ENCODE data around the gene CCDC40. TPM values are rescaled to one million over a fixed set of nuclear protein-coding genes. Genes with fewer than 3 reads are reported as not detected.

The CCDC40 gene
- total and polyA plus RNA-seq, 10 of the 15 experiments (the other 5 are each of a cell fraction or from before 2014, with no cell fraction given) = 0.06 to 0.10 TPM; not detected in 8

- ATAC-seq (no peak), DNase-seq (ENCODE audit: low read depth, low spot score) (no peak), FAIRE-seq (no peak)
- in situ Hi-C loops (cut with MboI) = no loop called here
- intact Hi-C loops (cut with micrococcal nuclease; ENCODE audit: unreplicated experiment) = no loop called here
- Histone ChIP-seq H3K9me3 (replicated peaks; ENCODE audit: control insufficient read depth, insufficient read depth, low read length) (no peaks in the 10 kb centered on the region; the same call in 2 of the 3 replicates), H3K36me3 (ENCODE audit: control insufficient read depth in 2 of 2, insufficient read depth in 2 of 2, low read length in 1 of 2) (no peaks in the 10 kb centered on the region), H3K79me2 (ENCODE audit: control insufficient read depth, insufficient read depth, low read length) (no peaks in the 10 kb centered on the region), H3K9ac (ENCODE audit: control insufficient read depth, insufficient read depth, low read length) (no peak overlapping the region), H2AFZ (ENCODE audit: control insufficient read depth, low read depth, low read length) (no peak overlapping the region), H3K27me3 (replicated peaks in 1 of 2; ENCODE audit: control insufficient read depth in 2 of 2, insufficient read depth in 2 of 2, low read length in 1 of 2) (no peaks in the 10 kb centered on the region), H4K20me1 (ENCODE audit: control insufficient read depth, insufficient read depth) (no peaks in the 10 kb centered on the region), H3K4me1 (ENCODE audit: control insufficient read depth, insufficient read depth, low read length) (no peaks in the 10 kb centered on the region), H3K27ac (ENCODE audit: control insufficient read depth, insufficient read depth) (no peak overlapping the region), H3K4me2 (ENCODE audit: control insufficient read depth, insufficient read depth) (no peak overlapping the region), H3K4me3 (no peak overlapping the region)
- CTCF ChIA-PET = interaction anchor here (0.5 kb wide), 1 partner anchor 1257 kb away, joined by 3 read pairs; no protein-coding TSS in a partner anchor
- POLR2A ChIA-PET = no interaction called here
- RAD21 ChIA-PET (ENCODE audit: unreplicated experiment) = no interaction called here
- SMC1A ChIA-PET (ENCODE audit: uncharacterized antibody, unreplicated experiment) = no interaction called here
- 57% methylated on average over 8 of the region's 9 CpGs for WGBS (ENCODE audit: insufficient coverage, insufficient replicate concordance, low lambda C conversion rate, missing lambda C conversion rate)
- TF ChIP-seq BHLHE40 (IDR thresholded peaks at IDR 0.05; ENCODE audit: borderline replicate concordance in 1 of 2, low read depth in 2 of 2, low read length in 1 of 2) (no peak), REST (IDR thresholded peaks at IDR 0.05; ENCODE audit: low read depth, low read length) (no peak), ZNF687 (IDR thresholded peaks at IDR 0.05) (no peak), ZNF207 (IDR thresholded peaks at IDR 0.05; ENCODE audit: borderline replicate concordance) (no peak), NFYA (IDR thresholded peaks at IDR 0.05; ENCODE audit: borderline replicate concordance, low read depth, low read length) (no peak), POLR2A (IDR thresholded peaks at IDR 0.05; ENCODE audit: low read depth, low read length) (no peak), SREBF1 (IDR thresholded peaks at IDR 0.05; ENCODE audit: low read length) (no peak), IKZF1 (conservative IDR thresholded peaks at IDR 0.05) (no peak), SUPT20H (IDR thresholded peaks at IDR 0.05; ENCODE audit: borderline replicate concordance, control insufficient read depth, low read depth, low read length) (no peak), NFXL1 (IDR thresholded peaks at IDR 0.05; ENCODE audit: borderline replicate concordance) (no peak), RELA (IDR thresholded peaks at IDR 0.05; ENCODE audit: borderline replicate concordance, partially characterized antibody) (no peak), WRNIP1 (IDR thresholded peaks at IDR 0.05; ENCODE audit: borderline replicate concordance, low read depth, low read length) (no peak), ASH2L (IDR thresholded peaks at IDR 0.05; ENCODE audit: borderline replicate concordance, low read depth) (no peak), SP1 (IDR thresholded peaks at IDR 0.05; ENCODE audit: low read depth, low read length) (no peak), MEF2A (IDR thresholded peaks at IDR 0.05; ENCODE audit: insufficient read depth, low read depth, low read length) (no peak), PBX3 (IDR thresholded peaks at IDR 0.05; ENCODE audit: insufficient replicate concordance, low read depth, low read length) (no peak), STAT1 (conservative IDR thresholded peaks at IDR 0.05) (no peak), RB1 (IDR thresholded peaks at IDR 0.05; ENCODE audit: borderline replicate concordance) (no peak)
- no TSS peak for BruUV-seq (replicated peaks)
Measured at GRCh38 chr17:80119839-80120238, 83.4 kb downstream of the CCDC40 start.
